Spleen (tissue), 11 donors: Measurements from ENCODE around the gene C10orf143. TPM values are rescaled to one million over a fixed set of nuclear protein-coding genes. Genes with fewer than 3 reads are reported as not detected.

Source experiments
- DNase-seq: peaks from one replicate; pipeline ENCODE4 v3.0.0-alpha.2; 2020
- H3K27ac ChIP-seq, 8 donors: fragments of 200-600 bp; sonication (generic) in 7 of 8; 1 replicate in 4 of 8; 2 replicates in 4 of 8; pipeline versions ENCODE4 v1.5.0 to v1.8.0; 2016 to 2021; ENCODE audit warnings: inconsistent platforms in 4 of 8, mild to moderate bottlenecking in 4 of 8, moderate library complexity in 1 of 8
- H3K27me3 ChIP-seq, 7 donors: fragments of 200-600 bp; sonication (generic) in 6 of 7; replicated peaks in 1 of 7; 1 replicate in 4 of 7; 2 replicates in 3 of 7; pipeline versions ENCODE4 v1.5.0 to v1.8.0; 2016 to 2021; ENCODE audit warnings: inconsistent platforms in 3 of 7, mild to moderate bottlenecking in 1 of 7
- H3K36me3 ChIP-seq, 6 donors: fragments of 200-600 bp; sonication (generic) in 5 of 6; 1 replicate in 4 of 6; 2 replicates in 2 of 6; pipeline versions ENCODE4 v1.5.0 to v1.8.0; 2016 to 2021; ENCODE audit warnings: inconsistent platforms in 2 of 6
- H3K4me1 ChIP-seq, 6 donors: fragments of 200-600 bp; sonication (generic) in 5 of 6; 1 replicate in 3 of 6; 2 replicates in 3 of 6; pipeline versions ENCODE4 v1.5.0 to v1.8.0; 2016 to 2021; ENCODE audit warnings: inconsistent platforms in 3 of 6
- H3K4me3 ChIP-seq, 8 donors: fragments of 200-600 bp; sonication (generic) in 7 of 8; 1 replicate in 4 of 8; 2 replicates in 4 of 8; pipeline versions ENCODE4 v1.5.0 to v1.8.0; 2016 to 2021; ENCODE audit warnings: inconsistent platforms in 4 of 8, mild to moderate bottlenecking in 4 of 8, moderate library complexity in 2 of 8
- H3K9me3 ChIP-seq, 8 donors: fragments of 200-600 bp; sonication (generic) in 7 of 8; 1 replicate in 4 of 8; 2 replicates in 4 of 8; pipeline versions ENCODE4 v1.5.0 to v1.8.0; 2016 to 2021; ENCODE audit warnings: inconsistent platforms in 4 of 8
- POLR2A ChIP-seq, 3 donors: fragments of 450-650 bp; IDR thresholded peaks; one replicate each; pipeline ENCODE4 v1.5.1; 2017; ENCODE audit warnings: antibody characterized with exemption in 3 of 3, mild to moderate bottlenecking in 1 of 3
- POLR2AphosphoS5 ChIP-seq, 3 donors: sonication (generic); formaldehyde crosslinking; IDR thresholded peaks; one replicate each; pipeline ENCODE4 v1.5.1; 2017; ENCODE audit warnings: antibody characterized with exemption in 3 of 3
- WGBS, 5 donors: extraction: QIAGEN DNeasy Blood & Tissue Kit in 3 of 5; methylation state at CpG; one replicate each; pipeline versions ENCODE4 v1.1.5 to v1.1.7; 2013 to 2018; 5-methylcytosine and 5-hydroxymethylcytosine counted together
- intact Hi-C: fragments of 100-400 bp; cut with DNase I; formaldehyde crosslinking; loops from one replicate; pipeline ENCODE4 v1.15.0; 2023; ENCODE audit warnings: low total_unique reads
- polyA plus RNA-seq, 3 donors: library from polyadenylated mRNA; stranded (reverse); fragments of 200-250 nt; gene quantifications; one replicate each; pipeline ENCODE4 v1.2.1, GENCODE V29; 2013
- total RNA-seq, 7 donors: library from RNA; depleted of rRNA in 3 of 7; stranded (reverse); fragments of >200 nt in 3 of 7; fragmentation: NEBNext Ultra II Directional in 4 of 7; extraction: Animal tissue kit (Norgen Biotek cat#: 25700) in 4 of 7; gene quantifications; one replicate each; pipeline versions ENCODE4 v1.1.0 to v1.2.1, GENCODE V29; 2016 to 2021
- TF ChIP-seq, protein P1 (sequence below), 11 experiments: fragments of 200-600 bp in 7 of 11; fragments of 450-650 bp in 4 of 11; sonication (generic) in 4 of 11; IDR thresholded peaks in 8 of 11; conservative IDR thresholded peaks in 3 of 11; 1 replicate in 7 of 11; 2 replicates in 4 of 11; pipeline versions ENCODE4 v1.4.0 to v1.8.0; 2016 to 2021; ENCODE audit warnings: antibody characterized with exemption in 11 of 11, inconsistent platforms in 4 of 11, mild to moderate bottlenecking in 1 of 11
- donor health status: healthy with polysubstance abuse.
- donor health status: DM: no; HTN: no; CAD: no; lungs with moderate emphysema.
- donor health status: DM: no; HTN: no; CAD: no.
- donor health status: Bipolar disorder and iron deficiency.
- donor health status: healthy.
- donor health status: DM: no; HTN: no; CAD: no.
- donor health status: DM: yes; HTN: yes; CAD: no.

C10orf143 gene
- total and polyA plus RNA-seq, 10 donors, result 2.3 to 15.6 (median 5.1) TPM

DNA sequence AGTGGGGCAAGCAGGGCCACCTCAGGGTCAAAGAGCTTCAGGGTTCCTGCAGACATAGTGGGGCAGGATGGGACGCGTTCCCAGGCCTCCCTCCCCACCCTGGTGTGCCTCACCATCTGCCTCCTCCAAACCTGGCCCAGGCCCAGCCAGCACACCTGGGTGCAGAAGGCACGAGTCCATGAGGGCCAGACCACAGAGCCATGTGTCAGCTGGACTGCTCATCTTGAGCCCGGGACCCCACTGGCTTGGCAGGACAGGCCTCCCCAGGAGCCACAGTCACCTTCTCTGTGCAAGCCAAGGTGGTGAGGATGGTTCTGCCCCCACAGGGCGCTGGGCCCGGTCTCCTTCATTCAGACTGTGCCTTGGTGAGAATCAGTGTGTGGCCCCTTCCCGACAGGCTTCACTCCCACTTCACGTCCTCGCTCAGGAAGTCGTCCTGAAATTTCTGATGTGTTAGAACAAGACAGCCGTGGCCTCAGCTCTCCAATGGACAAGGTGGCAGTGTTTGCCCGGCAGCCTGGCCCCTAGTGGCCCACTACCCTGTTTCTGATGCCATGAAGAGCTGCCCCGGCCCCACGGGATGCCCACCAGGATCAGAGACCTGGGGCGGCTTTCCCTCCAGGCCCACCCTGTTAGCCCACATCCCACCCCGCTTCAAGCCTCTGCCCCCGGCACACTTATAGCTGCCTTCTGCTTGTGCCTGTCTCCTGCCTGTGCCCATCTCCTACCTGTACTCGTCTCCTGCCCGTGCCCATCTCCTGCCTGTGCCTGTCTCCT is 87.0 kb downstream of the C10orf143 start:
- H3K4me3 ChIP-seq, result no peak overlapping the region
- H3K9me3 ChIP-seq, result no peaks in the 10 kb centered on the region
- peaks cover 0 to 8% (median 0%) of the 10 kb centered on the region in 7 donors for H3K27me3 ChIP-seq
- WGBS, 5 donors, result 71 to 86% (median 83%) methylated on average over 12 to 19 of the region's 19 CpGs
- intact Hi-C loops, result no loop called here
- TF ChIP-seq POLR2A (IDR thresholded peaks at IDR 0.05) (no peak), POLR2AphosphoS5 (IDR thresholded peaks at IDR 0.05) (no peak)
- TF ChIP-seq, protein P1, sequence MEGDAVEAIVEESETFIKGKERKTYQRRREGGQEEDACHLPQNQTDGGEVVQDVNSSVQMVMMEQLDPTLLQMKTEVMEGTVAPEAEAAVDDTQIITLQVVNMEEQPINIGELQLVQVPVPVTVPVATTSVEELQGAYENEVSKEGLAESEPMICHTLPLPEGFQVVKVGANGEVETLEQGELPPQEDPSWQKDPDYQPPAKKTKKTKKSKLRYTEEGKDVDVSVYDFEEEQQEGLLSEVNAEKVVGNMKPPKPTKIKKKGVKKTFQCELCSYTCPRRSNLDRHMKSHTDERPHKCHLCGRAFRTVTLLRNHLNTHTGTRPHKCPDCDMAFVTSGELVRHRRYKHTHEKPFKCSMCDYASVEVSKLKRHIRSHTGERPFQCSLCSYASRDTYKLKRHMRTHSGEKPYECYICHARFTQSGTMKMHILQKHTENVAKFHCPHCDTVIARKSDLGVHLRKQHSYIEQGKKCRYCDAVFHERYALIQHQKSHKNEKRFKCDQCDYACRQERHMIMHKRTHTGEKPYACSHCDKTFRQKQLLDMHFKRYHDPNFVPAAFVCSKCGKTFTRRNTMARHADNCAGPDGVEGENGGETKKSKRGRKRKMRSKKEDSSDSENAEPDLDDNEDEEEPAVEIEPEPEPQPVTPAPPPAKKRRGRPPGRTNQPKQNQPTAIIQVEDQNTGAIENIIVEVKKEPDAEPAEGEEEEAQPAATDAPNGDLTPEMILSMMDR (IDR thresholded peaks at IDR 0.05 in 8 of 11, conservative IDR thresholded peaks at IDR 0.05 in 3 of 11), result no peak
- H3K36me3 ChIP-seq, result no peaks in the 10 kb centered on the region
- peak; percentile 67 for DNase-seq
- no peak overlapping the region for H3K27ac ChIP-seq
- no peaks in the 10 kb centered on the region for H3K4me1 ChIP-seq

DNA sequence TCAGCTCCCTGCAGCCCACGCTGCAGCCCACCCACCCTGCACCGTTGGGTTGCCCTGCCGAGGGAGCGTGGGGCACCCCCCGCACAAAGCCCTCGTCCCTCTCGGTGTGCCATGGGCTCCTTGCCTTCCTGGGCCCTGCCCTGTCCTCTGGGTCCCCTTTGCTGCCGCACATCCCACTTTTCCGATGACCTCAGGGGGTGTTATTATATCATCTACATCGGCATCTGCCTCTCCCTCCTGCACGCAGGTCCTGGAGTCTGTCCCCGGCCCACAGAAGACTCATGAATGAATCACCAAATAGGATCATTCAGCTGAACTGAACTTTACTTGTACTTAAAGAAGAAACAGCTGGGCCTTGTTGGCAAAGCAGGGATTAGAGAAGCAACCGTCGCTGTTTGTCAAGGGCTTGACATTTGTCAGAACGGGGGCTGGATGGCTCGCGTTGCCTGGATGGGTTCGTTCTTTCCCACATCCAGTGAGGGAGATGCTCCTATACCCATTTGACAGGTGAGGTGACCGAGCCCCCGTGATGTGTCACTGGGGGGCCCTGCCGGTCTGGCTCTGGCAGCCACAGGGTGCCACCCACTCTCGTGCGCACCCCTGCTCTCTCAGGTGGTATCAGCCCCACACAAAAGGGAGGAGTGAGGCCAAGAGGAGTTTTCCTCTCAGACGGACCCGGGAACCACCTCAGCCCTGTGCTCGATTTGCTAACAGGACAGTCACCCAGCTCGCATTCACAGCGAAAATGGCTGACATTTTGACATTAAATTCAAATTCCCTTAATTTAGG is 87.9 kb downstream of the C10orf143 start:
- peak; percentile 64 for DNase-seq
- WGBS, 5 donors, result 83 to 87% (median 86%) methylated on average over 19 to 28 of the region's 28 CpGs

DNA sequence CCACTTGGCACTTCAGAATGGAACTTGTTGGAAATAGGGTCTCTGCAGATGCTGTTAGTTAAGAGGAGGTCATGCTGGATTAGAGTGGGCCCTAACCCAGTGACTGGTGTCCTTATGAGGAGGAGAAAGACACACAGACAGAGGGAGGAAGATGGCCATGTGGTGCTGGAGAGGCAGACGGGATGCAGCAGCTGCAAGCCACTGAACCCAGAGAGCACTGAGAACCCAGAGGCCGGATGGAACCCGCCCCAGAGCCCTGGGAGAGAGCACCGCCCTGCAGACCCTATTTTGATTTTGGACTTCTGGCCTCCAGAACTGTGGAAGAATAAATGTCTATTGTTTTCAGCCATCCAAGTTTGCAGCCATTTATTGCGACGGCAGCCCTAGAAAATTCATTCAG is 88.5 kb downstream of the C10orf143 start:
- whole genome bisulfite sequencing, 5 donors, result 82 to 90% (median 83%) methylated on average over 6 of the region's 6 CpGs

More for the DNA sequence above, 87.9 kb downstream of the C10orf143 start:
- no peak for TF ChIP-seq POLR2AphosphoS5 (IDR thresholded peaks at IDR 0.05)
- no peak for TF ChIP-seq POLR2A (IDR thresholded peaks at IDR 0.05)
- TF ChIP-seq, protein P1 (IDR thresholded peaks at IDR 0.05 in 8 of 11, conservative IDR thresholded peaks at IDR 0.05 in 3 of 11), result no peak
- no peaks in the 10 kb centered on the region for H3K4me1 ChIP-seq
- peaks cover 0 to under 1% (median 0%) of the 10 kb centered on the region in 7 donors for H3K27me3 ChIP-seq
- intact Hi-C loops, result no loop called here
- H3K36me3 ChIP-seq, result no peaks in the 10 kb centered on the region
- H3K27ac ChIP-seq, result no peak overlapping the region
- H3K4me3 ChIP-seq, result no peak overlapping the region
- H3K9me3 ChIP-seq, result no peaks in the 10 kb centered on the region

More for the DNA sequence above, 88.5 kb downstream of the C10orf143 start:
- Histone ChIP-seq H3K27me3 (no peaks in the 10 kb centered on the region), H3K9me3 (no peaks in the 10 kb centered on the region), H3K27ac (no peak overlapping the region), H3K36me3 (no peaks in the 10 kb centered on the region), H3K4me3 (no peak overlapping the region), H3K4me1 (no peaks in the 10 kb centered on the region)
- intact Hi-C loops, result no loop called here
- no peak for DNase-seq
- TF ChIP-seq POLR2A (IDR thresholded peaks at IDR 0.05) (no peak), POLR2AphosphoS5 (IDR thresholded peaks at IDR 0.05) (no peak)
- TF ChIP-seq, protein P1 (IDR thresholded peaks at IDR 0.05 in 8 of 11, conservative IDR thresholded peaks at IDR 0.05 in 3 of 11), result no peak
